ENCODE measurements around the gene TSHZ3.

GRCh38 chr19:31276831-31277230 lies 72.4 kb downstream of the TSHZ3 start:
- TF ChIP-seq CTCF (IDR thresholded peaks at IDR 0.05) (no peak), POLR2A (IDR thresholded peaks at IDR 0.05) (no peak)

Data from heart left ventricle (tissue), 13 donors.